ENCODE results near the gene DOCK8.
"Not testable (repeated sequence)": the region's sequence is repeated elsewhere in the genome, so short reads cannot be mapped to it uniquely, and the experiment has no call there.

The DOCK8 gene

GRCh38 chr9:214648-215493 lies at the start of gene DOCK8:
TSS of gene DOCK8 (plus strand) at chr9:214865. CDS start at chr9:214977, 112 bp downstream.
- no peak for DNase-seq

- not testable (repeated sequence) for DNase-seq
Measured at GRCh38 chr9:169757-170156, 44.9 kb upstream of the DOCK8 start.

GRCh38 chr9:178140-178825 lies 36.4 kb upstream of the DOCK8 start:
- not testable (repeated sequence) for DNase-seq

- not testable (repeated sequence) for DNase-seq
Measured at GRCh38 chr9:178970-179383, 35.7 kb upstream of the DOCK8 start, which contains the start of gene ZNG1A. TSS of gene ZNG1A (minus strand) at chr9:179056. CDS start at chr9:178969, 87 bp downstream.

GRCh38 chr9:199601-200000 lies 15.1 kb upstream of the DOCK8 start:
- not testable (repeated sequence) for DNase-seq

- DNase-seq: no peak
Measured at GRCh38 chr9:206481-206880, 8.2 kb upstream of the DOCK8 start.

- DNase-seq: no peak
Measured at GRCh38 chr9:209143-209758, 5.4 kb upstream of the DOCK8 start.

- DNase-seq: no peak
Measured at GRCh38 chr9:211036-211435, 3.6 kb upstream of the DOCK8 start.

- no peak for DNase-seq
Measured at GRCh38 chr9:211557-211956, 3.1 kb upstream of the DOCK8 start.

- no peak for DNase-seq
Measured at GRCh38 chr9:212297-212696, 2.4 kb upstream of the DOCK8 start.

GRCh38 chr9:213901-214300 lies 764 bp upstream of the DOCK8 start:
- DNase-seq: not testable (repeated sequence)

- DNase-seq: no peak
Measured at GRCh38 chr9:214351-214647, 366 bp upstream of the DOCK8 start.

GRCh38 chr9:215631-216155 lies 1.0 kb downstream of the DOCK8 start:
- no peak for DNase-seq

GRCh38 chr9:216866-217265 lies 2.2 kb downstream of the DOCK8 start:
- no peak for DNase-seq

- no peak for DNase-seq
Measured at GRCh38 chr9:217950-218349, 3.3 kb downstream of the DOCK8 start.

- DNase-seq: not testable (repeated sequence)
Measured at GRCh38 chr9:219036-219435, 4.4 kb downstream of the DOCK8 start.

GRCh38 chr9:219670-220365 lies 5.2 kb downstream of the DOCK8 start:
- no peak for DNase-seq

- DNase-seq: no peak
Measured at GRCh38 chr9:221989-222776, 7.5 kb downstream of the DOCK8 start.

GRCh38 chr9:223152-223551 lies 8.5 kb downstream of the DOCK8 start:
- no peak for DNase-seq

- DNase-seq: no peak
Measured at GRCh38 chr9:224026-224425, 9.4 kb downstream of the DOCK8 start.

GRCh38 chr9:224582-225520 lies 10.2 kb downstream of the DOCK8 start:
- no peak for DNase-seq

All from SHP77 treated with DMSO at 0.1 percent for 48 hours (cell line).